Inflammatory macrophage treated with lipopolysaccharide for 1 hour (primary cell): ENCODE data around the gene ZNF446.
A peak's percentile ranks its signal among the peaks of the same experiment; 100 is the strongest.
"Not testable (repeated sequence)": the region's sequence is repeated elsewhere in the genome, so short reads cannot be mapped to it uniquely, and the experiment has no call there.

ENCODE experiments used
- DNase-seq, 2 donors: peaks; one replicate each; pipeline ENCODE4 v3.0.0-alpha.2; 2020 to 2022

Gene ZNF446

DNA sequence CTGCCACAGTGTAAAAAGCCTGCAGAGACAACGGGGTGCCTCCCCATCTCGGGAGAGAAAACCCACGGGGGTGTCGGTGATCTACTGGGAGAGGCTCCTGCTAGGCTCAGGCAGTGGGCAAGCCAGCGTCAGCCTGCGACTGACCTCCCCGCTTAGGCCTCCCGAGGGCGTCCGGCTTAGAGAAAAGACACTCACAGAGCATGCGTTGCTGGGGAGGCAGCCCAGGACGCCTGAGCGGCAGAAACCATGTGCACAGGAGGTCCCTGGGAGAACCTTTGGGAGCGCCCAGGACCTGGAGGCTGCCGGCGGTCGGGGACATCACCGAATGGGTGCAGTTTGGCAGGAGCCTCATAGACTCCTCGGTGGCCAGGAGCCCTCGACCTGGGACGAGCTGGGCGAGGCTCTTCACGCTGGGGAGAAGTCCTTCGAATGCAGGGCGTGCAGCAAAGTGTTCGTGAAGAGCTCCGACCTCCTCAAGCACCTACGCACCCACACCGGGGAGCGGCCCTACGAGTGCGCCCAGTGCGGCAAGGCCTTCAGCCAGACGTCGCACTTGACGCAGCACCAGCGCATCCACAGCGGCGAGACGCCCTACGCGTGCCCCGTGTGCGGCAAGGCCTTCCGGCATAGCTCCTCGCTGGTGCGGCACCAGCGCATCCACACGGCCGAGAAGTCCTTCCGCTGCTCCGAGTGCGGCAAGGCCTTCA, 5.2 kb upstream of the ZNF446 start:
- DNase-seq, result not testable (repeated sequence)

- no peak for DNase-seq
Observed at GRCh38 chr19:58471736-58472135, 4.4 kb upstream of the ZNF446 start.

GRCh38 chr19:58473775-58474174, 2.4 kb upstream of the ZNF446 start:
- DNase-seq, result no peak

GRCh38 chr19:58474291-58474996, 1.7 kb upstream of the ZNF446 start:
- DNase-seq, result no peak

DNA sequence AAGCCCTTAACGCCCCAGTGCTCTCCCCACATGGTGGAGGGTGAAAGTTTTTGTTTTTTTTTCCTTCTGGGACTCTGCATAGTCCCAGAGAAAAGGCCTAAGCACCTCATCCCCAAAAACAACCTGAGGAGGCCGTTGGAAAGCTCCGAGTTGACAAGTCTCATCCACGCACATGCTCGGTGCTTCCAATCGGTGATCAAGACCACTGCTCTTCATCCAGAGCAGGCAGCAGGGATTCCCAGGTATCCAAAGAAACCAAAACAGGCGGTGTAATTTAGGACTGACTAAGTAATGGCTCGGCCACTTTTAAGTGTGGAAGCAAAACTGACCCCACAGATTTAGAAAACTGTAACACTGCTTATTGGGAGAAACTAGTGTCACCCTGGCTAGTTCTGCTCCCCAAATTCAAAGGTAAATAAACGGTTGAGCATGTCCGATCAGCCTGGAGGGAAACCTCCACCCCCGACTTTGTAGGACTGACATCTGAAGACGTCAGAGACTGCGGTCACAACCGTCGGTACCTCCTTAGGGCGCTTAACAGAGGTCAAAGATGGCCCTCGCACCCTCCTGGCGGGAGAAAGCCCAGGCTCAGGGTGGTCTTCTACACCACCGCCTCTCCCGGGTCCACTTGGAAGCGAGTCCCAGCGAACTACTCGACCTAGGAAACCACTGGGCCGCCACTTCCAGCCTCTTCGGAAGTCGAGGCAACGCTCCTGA, 997 bp upstream of the ZNF446 start:
- DNase-seq, result peak in 1 of 2 donors; percentile 5

GRCh38 chr19:58476498-58477015, 405 bp downstream of the ZNF446 start:
- no peak for DNase-seq

- no peak for DNase-seq
Observed at GRCh38 chr19:58477130-58477529, 978 bp downstream of the ZNF446 start.

- DNase-seq, result no peak
Observed at GRCh38 chr19:58477871-58478270, 1.7 kb downstream of the ZNF446 start.

- no peak for DNase-seq
Observed at GRCh38 chr19:58479303-58479702, 3.2 kb downstream of the ZNF446 start.

DNA sequence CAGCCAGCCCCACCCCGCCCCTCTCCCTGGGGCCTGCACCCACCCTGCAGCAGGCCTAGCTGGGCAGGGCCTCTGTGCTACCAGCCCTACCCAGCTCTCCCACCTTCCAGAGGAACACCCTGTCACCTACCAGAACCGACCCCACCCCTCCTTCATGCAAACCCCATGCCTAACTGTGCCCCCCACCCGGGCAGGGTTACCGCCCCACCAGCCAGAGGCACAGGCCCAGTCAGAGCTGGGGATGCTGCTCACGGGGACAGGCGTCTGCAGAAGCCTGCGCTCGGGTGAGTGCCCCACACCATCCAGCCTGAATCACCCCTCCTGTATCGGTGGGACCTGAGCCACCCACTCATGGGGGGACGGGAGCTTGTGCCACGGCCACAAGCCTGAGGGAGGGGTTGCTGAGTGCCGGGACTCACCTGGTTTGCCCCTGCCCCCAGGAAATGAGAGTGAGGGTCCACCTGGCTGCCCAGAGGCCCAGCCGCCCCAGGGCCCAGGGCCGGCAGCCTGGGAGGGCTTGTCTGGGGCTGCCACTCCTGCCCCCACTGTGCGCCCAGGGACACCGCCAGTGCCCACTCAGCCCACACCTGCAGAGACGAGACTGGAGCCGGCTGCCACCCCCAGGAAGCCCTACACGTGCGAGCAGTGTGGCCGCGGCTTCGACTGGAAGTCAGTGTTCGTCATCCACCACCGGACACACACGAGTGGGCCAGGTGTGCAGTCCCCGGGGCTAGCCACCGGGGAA, 3.8 kb downstream of the ZNF446 start:
- DNase-seq, result no peak

GRCh38 chr19:58480481-58480830, 4.3 kb downstream of the ZNF446 start:
- DNase-seq, result no peak

DNA sequence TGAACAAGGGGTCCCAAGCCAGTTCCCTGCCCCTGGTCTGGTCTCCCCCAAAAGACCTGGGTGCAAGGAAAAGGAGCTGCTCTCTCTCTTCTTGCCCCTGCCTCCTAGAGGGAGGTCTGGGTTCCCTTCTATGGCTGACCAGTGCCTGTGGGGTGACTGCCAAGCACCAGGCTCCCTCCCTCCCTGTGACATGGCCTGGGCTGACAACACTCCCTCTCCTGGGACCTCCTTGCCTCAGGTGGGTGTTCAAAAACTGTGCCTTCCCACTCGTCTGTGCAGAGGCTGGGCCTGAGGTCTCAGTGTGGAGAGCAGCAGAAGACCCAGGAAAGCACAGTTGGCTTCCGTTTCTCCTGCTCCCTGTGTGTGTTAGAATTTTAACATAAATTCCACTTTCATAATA, 4.7 kb downstream of the ZNF446 start:
- no peak for DNase-seq

DNA sequence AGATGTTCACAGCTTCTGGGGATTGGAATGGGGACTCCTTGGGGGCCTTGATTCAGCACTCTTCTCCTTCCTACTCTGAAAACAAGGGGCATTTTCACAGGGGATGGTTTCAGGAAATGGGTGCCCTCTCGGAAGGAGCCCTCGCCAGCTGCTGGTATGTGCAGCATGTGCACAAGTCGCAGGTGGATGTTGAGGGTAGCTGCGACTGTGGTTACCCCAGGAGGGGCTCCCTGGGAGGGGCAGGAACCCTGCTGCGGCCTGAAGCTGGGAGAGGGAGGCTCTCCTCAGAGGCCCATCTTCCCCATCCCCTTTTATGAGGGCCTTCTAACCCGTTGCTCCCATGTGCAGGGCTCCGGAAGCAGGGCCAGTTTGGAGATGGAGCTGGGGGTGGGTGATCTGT, 6.2 kb downstream of the ZNF446 start:
- DNase-seq, result no peak

- DNase-seq, result no peak
Observed at GRCh38 chr19:58483776-58484175, 7.6 kb downstream of the ZNF446 start.

DNA sequence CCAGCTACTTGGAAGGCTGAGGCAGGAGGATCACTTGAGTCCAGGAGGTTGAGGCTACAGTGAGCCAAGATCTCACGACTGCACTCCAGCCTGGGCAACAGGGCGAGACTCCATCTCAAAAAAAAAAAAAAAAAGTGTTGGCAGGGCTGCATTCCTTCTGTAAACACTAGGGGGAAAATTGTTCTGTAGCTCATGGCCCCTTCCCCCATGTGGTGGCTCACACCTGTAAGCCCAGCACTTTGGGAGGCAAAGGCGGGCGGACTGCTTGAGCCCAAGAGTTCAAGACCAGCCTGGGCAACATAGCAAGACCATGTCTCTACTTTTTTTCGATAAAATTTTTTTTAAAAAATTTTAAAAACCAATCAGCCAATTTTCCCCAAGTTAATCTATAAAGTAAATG, 8.2 kb downstream of the ZNF446 start:
- DNase-seq, result not testable (repeated sequence)

- no peak for DNase-seq
Observed at GRCh38 chr19:58491393-58491792, 15.2 kb downstream of the ZNF446 start.

DNA sequence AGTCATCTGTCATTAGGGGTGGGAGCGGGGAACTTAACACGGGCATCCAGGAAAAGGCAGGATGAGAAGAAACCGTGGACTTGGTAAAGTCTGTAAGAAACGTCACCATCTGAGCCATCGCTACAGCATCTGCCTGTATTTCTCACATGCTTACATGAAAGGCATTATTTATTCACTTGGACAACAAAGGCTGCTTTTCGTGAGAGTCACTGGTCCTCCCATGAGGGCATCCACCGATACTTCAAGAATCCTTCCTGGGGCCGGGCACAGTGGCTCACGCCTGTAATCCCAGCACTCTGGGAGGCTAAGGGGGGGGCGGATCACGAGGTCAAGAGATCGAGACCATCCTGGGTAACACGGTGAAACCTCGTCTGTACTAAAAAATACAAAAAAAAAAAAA, 16.1 kb downstream of the ZNF446 start:
- DNase-seq, result no peak

- no peak for DNase-seq
Observed at GRCh38 chr19:58497634-58498170, 21.6 kb downstream of the ZNF446 start.

DNA sequence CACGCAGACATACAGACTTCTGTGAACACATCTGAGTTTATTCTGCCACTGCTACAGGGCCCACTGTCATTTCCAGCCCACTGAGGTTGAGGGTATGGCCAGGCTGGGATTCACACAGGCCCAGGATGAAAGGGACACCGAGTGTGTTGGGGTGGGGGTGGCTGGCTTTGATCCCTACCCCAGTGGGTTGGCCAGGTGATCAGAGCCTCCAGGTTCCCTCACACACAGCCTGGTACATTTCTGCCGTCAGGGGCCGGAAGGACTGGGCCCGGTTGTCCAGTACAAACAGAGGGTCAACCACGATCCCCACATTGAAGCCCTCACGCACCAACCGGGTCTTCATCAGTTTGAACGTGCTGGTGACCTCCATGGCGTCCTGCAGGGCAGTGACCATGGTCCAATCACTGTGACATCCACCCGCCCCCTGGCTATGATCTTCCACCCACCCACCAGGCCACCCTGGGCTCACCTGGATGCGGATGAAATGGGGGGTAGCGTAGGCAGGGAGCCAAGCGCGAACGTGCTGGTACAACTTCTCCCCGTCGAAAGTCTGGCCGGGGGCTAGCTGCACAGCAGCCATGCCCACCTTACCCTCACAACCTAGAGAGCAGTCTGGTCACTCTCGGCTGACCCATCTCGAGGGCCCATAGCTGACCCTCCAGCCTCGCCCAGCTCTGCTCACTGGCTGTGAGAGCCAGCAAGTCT, 22.3 kb downstream of the ZNF446 start:
- DNase-seq, result no peak

DNA sequence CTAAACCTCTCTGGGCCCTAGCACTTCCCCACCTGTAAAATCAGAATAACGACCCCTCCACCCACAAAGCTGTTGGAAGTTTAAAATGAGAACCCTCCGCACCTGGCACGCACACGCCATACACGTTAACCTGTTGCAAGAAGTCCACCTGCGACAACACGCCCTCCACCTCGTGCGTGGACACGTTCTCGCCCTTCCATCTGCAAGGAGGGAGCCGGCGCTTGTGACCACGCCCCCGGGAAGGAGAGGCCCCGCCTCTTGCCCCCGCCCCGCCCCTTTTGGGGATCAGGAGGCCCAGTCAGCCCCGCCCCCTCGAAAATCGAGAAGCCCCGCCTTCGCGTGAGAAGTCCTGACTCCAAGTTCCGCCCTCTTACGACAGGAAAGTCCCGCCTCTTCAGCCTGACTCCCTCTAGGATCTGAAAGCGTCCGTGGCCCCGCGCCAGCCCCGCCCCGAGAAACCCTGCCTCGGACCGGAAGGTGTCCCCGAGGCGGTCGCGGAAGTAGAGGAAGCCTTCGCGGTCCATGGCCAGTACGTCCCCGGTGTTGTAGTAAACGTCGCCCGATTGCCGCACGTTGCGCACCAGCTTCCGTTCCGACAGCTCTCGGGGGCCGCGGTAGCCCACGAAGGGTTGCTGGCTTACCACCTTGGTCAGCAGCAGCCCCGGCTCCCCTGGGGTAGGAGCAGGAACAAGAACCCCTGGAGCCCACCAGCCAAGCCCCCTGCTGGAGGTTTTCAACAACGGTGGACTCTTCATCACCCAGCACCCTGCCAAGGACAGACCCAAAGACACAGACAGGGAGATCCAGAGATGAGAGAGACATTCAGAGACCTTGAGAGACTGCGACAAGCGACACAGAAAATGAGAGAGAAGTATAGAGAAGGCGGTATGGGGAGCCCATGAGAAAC, 23.1 kb downstream of the ZNF446 start:
- DNase-seq, result peak; percentile 100

DNA sequence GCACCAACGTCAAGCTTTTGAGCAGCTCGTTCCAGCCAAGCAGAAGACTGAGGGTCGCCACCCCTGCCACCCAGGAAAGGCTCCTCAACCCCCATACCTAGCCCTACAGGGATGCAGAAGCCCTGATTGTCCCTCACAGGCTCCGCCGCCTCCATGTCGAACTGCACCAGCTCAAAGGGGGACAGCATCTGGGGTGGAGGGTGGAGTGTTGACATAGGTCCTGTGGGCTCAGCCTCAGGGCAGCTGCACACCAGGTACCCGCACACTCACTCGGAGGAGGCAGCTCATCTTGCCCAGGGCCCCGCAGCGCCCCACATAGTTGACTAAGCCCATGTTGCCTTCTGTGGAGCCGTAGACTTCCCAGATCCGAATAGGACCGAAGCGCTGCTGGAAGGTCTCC, 24.1 kb downstream of the ZNF446 start:
- no peak for DNase-seq
